HCT116 (cell line): Measurements from ENCODE around the gene BCL6. TPM values are rescaled to one million over a fixed set of nuclear protein-coding genes. Genes with fewer than 3 reads are reported as not detected.

Experiments used
- ATAC-seq: fragments of 200-7000 bp; cut with Tn5 transposase; 2 replicates; pipeline ENCODE4 v1.9.1; 2020; ENCODE audit warnings: mild to moderate bottlenecking, moderate library complexity
- BruUV-seq: library from RNA; stranded (reverse); fragments of 400-500 nt; replicated peaks from 2 replicates; lab custom pipeline; 2021; lab: Mats Ljungman, UMichigan
- CTCF ChIA-PET: fragments of 300-600 bp; sonication (Branson Sonifier 250); formaldehyde crosslinking; loops from one replicate; lab custom pipeline; 2021; ENCODE audit warnings: antibody characterized with exemption; lab: Charles Lee
- POLR2A ChIA-PET: fragments of 300-600, 350-600 bp; sonication (Branson Sonifier 250); formaldehyde crosslinking; loops from one replicate; lab custom pipeline; 2021; ENCODE audit warnings: antibody characterized with exemption; lab: Charles Lee
- RAD21 ChIA-PET, 2 experiments: fragments of 300-600 bp; sonication (Branson Sonifier 250); formaldehyde crosslinking; loops; one replicate each; lab custom pipeline; 2023; ENCODE audit warnings: low total read pairs in 2 of 2; ENCODE audit not compliant: uncharacterized antibody in 2 of 2, unreplicated experiment in 2 of 2, low non-redundant PET in 1 of 2; lab: Charles Lee
- DNase-seq: peaks from one replicate; pipeline ENCODE4 v3.0.0-alpha.2; 2010; ENCODE audit warnings: low read depth, low spot score
- H2AFZ ChIP-seq: fragments of 200-600 bp; shearing (Covaris generic), sonication (generic); 2 replicates; pipeline ENCODE4 v1.6.1; 2017; ENCODE audit warnings: low read depth, mixed run types, mixed read lengths, antibody characterized with exemption, low read length; ENCODE audit not compliant: poor library complexity, severe bottlenecking
- H3K27ac ChIP-seq: 2 replicates; pipeline ENCODE4 v1.5.1; 2012; ENCODE audit warnings: low read depth, low read length
- H3K27me3 ChIP-seq: fragments of 200-600 bp; sonication (generic); 2 replicates; pipeline ENCODE4 v1.6.1; 2016; ENCODE audit warnings: mixed run types, low read length, mixed read lengths; ENCODE audit not compliant: insufficient read depth
- H3K36me3 ChIP-seq, 2 experiments: fragments of 200-500 bp in 1 of 2; fragments of 200-600 bp in 1 of 2; sonication (Bioruptor generic) in 1 of 2; sonication (generic) in 1 of 2; 2 replicates each; pipeline versions ENCODE4 v1.5.1 to v1.6.1; 2014 to 2016; ENCODE audit warnings: low read length in 2 of 2, inconsistent platforms in 1 of 2, mixed read lengths in 1 of 2, mixed run types in 1 of 2; ENCODE audit not compliant: insufficient read depth in 2 of 2, control insufficient read depth in 1 of 2
- H3K4me1 ChIP-seq, 2 experiments: fragments of 200-600 bp in 1 of 2; sonication (generic) in 1 of 2; 2 replicates each; pipeline versions ENCODE4 v1.5.1 to v1.6.1; 2012 to 2017; ENCODE audit warnings: low read length in 2 of 2, inconsistent platforms in 1 of 2, mild to moderate bottlenecking in 1 of 2, mixed read lengths in 1 of 2, mixed run types in 1 of 2, moderate library complexity in 1 of 2; ENCODE audit not compliant: insufficient read depth in 2 of 2, control insufficient read depth in 1 of 2
- H3K4me2 ChIP-seq: fragments of 200-600 bp; sonication (generic); 2 replicates; pipeline ENCODE4 v1.6.1; 2017; ENCODE audit warnings: mixed run types, low read length, mixed read lengths
- H3K4me3 ChIP-seq, 2 experiments: fragments of 200-600 bp in 1 of 2; sonication (generic) in 1 of 2; replicated peaks in 1 of 2; 2 replicates each; pipeline ENCODE4 v1.5.1; 2011 to 2016; ENCODE audit warnings: low read length in 2 of 2, control low read depth in 1 of 2, low read depth in 1 of 2, mild to moderate bottlenecking in 1 of 2, mixed read lengths in 1 of 2, mixed run types in 1 of 2
- H3K79me2 ChIP-seq: fragments of 200-600 bp; sonication (generic); 2 replicates; pipeline ENCODE4 v1.6.1; 2017; ENCODE audit warnings: mild to moderate bottlenecking, mixed run types, low read length, moderate library complexity, mixed read lengths; ENCODE audit not compliant: insufficient read depth
- H3K9ac ChIP-seq: fragments of 200-600 bp; sonication (generic); 2 replicates; pipeline ENCODE4 v1.6.1; 2016; ENCODE audit warnings: low read length, mixed read lengths
- H3K9me2 ChIP-seq: fragments of 200-600 bp; sonication (generic), shearing (Covaris generic); 2 replicates; pipeline ENCODE4 v1.6.1; 2017; ENCODE audit warnings: mixed run types, mild to moderate bottlenecking, moderate library complexity; ENCODE audit not compliant: insufficient read depth
- H3K9me3 ChIP-seq, 2 experiments: fragments of 200-500 bp in 1 of 2; fragments of 200-600 bp in 1 of 2; sonication (Bioruptor generic) in 1 of 2; sonication (generic) in 1 of 2; 2 replicates each; pipeline ENCODE4 v1.6.1; 2014 to 2017; ENCODE audit warnings: low read length in 2 of 2, mixed read lengths in 2 of 2, inconsistent platforms in 1 of 2, low read depth in 1 of 2, mild to moderate bottlenecking in 1 of 2, mixed run types in 1 of 2, moderate library complexity in 1 of 2; ENCODE audit not compliant: control insufficient read depth in 1 of 2, insufficient read depth in 1 of 2
- H4K20me1 ChIP-seq: fragments of 200-600 bp; sonication (generic), shearing (Covaris generic); 2 replicates; pipeline ENCODE4 v1.6.1; 2017; ENCODE audit warnings: mixed run types, mild to moderate bottlenecking, moderate library complexity; ENCODE audit not compliant: insufficient read depth
- ATF3 ChIP-seq: IDR thresholded peaks from 2 replicates; pipeline ENCODE4 v1.6.1; 2012
- CBX3 ChIP-seq: IDR thresholded peaks from 2 replicates; pipeline ENCODE4 v1.6.1; 2012; ENCODE audit warnings: low read depth
- CEBPB ChIP-seq: IDR thresholded peaks from 2 replicates; pipeline ENCODE4 v1.6.1; 2012; ENCODE audit warnings: low read depth
- CTCF ChIP-seq, 3 experiments: fragments of 200-600 bp in 1 of 3; sonication (generic) in 1 of 3; IDR thresholded peaks in 2 of 3; conservative IDR thresholded peaks in 1 of 3; 2 replicates each; pipeline ENCODE4 v1.5.1; 2012 to 2017; ENCODE audit warnings: low read depth in 2 of 3, low read length in 2 of 3, antibody characterized with exemption in 1 of 3, borderline replicate concordance in 1 of 3, control low read depth in 1 of 3, mild to moderate bottlenecking in 1 of 3, mixed read lengths in 1 of 3, mixed run types in 1 of 3, moderate library complexity in 1 of 3; ENCODE audit not compliant: insufficient read depth in 1 of 3
- EGR1 ChIP-seq: IDR thresholded peaks from 2 replicates; pipeline ENCODE4 v1.6.1; 2012; ENCODE audit warnings: low read depth
- EZH2 ChIP-seq: fragments of 200-600 bp; sonication (generic); IDR thresholded peaks from 2 replicates; pipeline ENCODE4 v1.6.1; 2017; ENCODE audit warnings: antibody characterized with exemption, mixed run types
- EZH2phosphoT487 ChIP-seq: fragments of 200-600 bp; IDR thresholded peaks from 2 replicates; pipeline ENCODE4 v1.6.1; 2018; ENCODE audit warnings: antibody characterized with exemption, borderline replicate concordance
- FOSL1 ChIP-seq: IDR thresholded peaks from 2 replicates; pipeline ENCODE4 v1.6.1; 2012; ENCODE audit warnings: low read depth
- JUND ChIP-seq: IDR thresholded peaks from 2 replicates; pipeline ENCODE4 v1.6.1; 2012
- MAX ChIP-seq: IDR thresholded peaks from 2 replicates; pipeline ENCODE4 v1.6.1; 2012
- POLR2A ChIP-seq: IDR thresholded peaks from 2 replicates; pipeline ENCODE4 v1.7.0; 2011; ENCODE audit warnings: borderline replicate concordance; ENCODE audit not compliant: insufficient read depth, insufficient read length; ENCODE audit errors: extremely low read depth
- RAD21 ChIP-seq: IDR thresholded peaks from 2 replicates; pipeline ENCODE4 v1.6.1; 2012; ENCODE audit warnings: low read depth, mild to moderate bottlenecking
- SIN3A ChIP-seq: IDR thresholded peaks from 2 replicates; pipeline ENCODE4 v1.6.1; 2012; ENCODE audit warnings: low read depth
- SP1 ChIP-seq: IDR thresholded peaks from 2 replicates; pipeline ENCODE4 v1.6.1; 2012; ENCODE audit warnings: low read depth
- SRF ChIP-seq: IDR thresholded peaks from 2 replicates; pipeline ENCODE4 v1.6.1; 2012; ENCODE audit warnings: low read depth
- ZNF274 ChIP-seq: fragments of 200-500 bp; sonication (Bioruptor generic); IDR thresholded peaks from 2 replicates; pipeline ENCODE4 v1.6.1; 2014; ENCODE audit warnings: mild to moderate bottlenecking, low read depth, low read length, inconsistent platforms
- intact Hi-C: fragments of 100-400 bp; cut with micrococcal nuclease; formaldehyde crosslinking; loops from 2 replicates; pipeline ENCODE4 v1.10.0; 2022
- total RNA-seq: library from RNA; stranded (reverse); gene quantifications from one replicate; pipeline ENCODE4 v1.2.1, GENCODE V29; 2021; ENCODE audit not compliant: unreplicated experiment

The BCL6 gene
- total RNA-seq, 1 experiment from 2014 or later = 17.5 TPM

- TF ChIP-seq EGR1 (no peak), SP1 (no peak), CBX3 (no peak), ZNF274 (no peak)
Observed at GRCh38 chr3:187789872-187790271, 44.6 kb upstream of the BCL6 start (continued).

- intact Hi-C loops = no loop called here
- RAD21 ChIA-PET = no interaction called here
- Histone ChIP-seq H3K79me2 (no peaks in the 10 kb centered on the region), H3K9me2 (no peaks in the 10 kb centered on the region), H3K27ac (no peak overlapping the region), H2AFZ (no peak overlapping the region)
- TF ChIP-seq FOSL1 = no peak
- TF ChIP-seq ATF3 = no peak
- TF ChIP-seq CTCF (IDR thresholded peaks at IDR 0.05 in 2 of 3, conservative IDR thresholded peaks at IDR 0.05 in 1 of 3; ENCODE audit: borderline replicate concordance in 1 of 3, insufficient read depth in 1 of 3, low read depth in 2 of 3, low read length in 2 of 3) = no peak
- TF ChIP-seq EZH2 = no peak
- TF ChIP-seq POLR2A = no peak
- no peak for TF ChIP-seq CEBPB
- TF ChIP-seq JUND = no peak
- no peak for TF ChIP-seq SP1
- TF ChIP-seq RAD21 = no peak
- TF ChIP-seq SRF = no peak
- no peak for TF ChIP-seq EZH2phosphoT487
- no peak for TF ChIP-seq CBX3
- TF ChIP-seq SIN3A = no peak
- no peak for TF ChIP-seq MAX
- TF ChIP-seq, all 23 proteins: peak for 0
- Histone ChIP-seq H4K20me1 (no peaks in the 10 kb centered on the region), H3K27me3 (no peaks in the 10 kb centered on the region), H3K36me3 (no peaks in the 10 kb centered on the region), H3K4me2 (no peak overlapping the region), H3K4me3 (no peak overlapping the region), H3K9me3 (no peaks in the 10 kb centered on the region), H3K9ac (no peak overlapping the region), H3K4me1 (no peaks in the 10 kb centered on the region)
- ATAC-seq (no peak), DNase-seq (no peak)
- POLR2A ChIA-PET = interaction anchor here (0.6 kb wide), 1 partner anchor 12 kb away, joined by 3 read pairs; no protein-coding TSS in a partner anchor
- BruUV-seq = no TSS peak
- CTCF ChIA-PET = no interaction called here
Observed at GRCh38 chr3:187788984-187789857, 44.0 kb upstream of the BCL6 start.
